ENCODE data around the gene MCC. TPM values are rescaled to one million over a fixed set of nuclear protein-coding genes. Genes with fewer than 3 reads are reported as not detected.

MCC gene
- total and polyA plus RNA-seq, 2 donors (not counting 1 experiment from before 2014, with no cell fraction given), result 3.2 to 41.3 TPM

- H3K4me1 ChIP-seq (ENCODE audit: control insufficient read depth, extremely low read depth, insufficient read depth, low read length), result no peaks in the 10 kb centered on the region
- no peak overlapping the region for H3K4me3 ChIP-seq (replicated peaks in 1 of 4; ENCODE audit: control extremely low read depth in 1 of 4, insufficient read depth in 1 of 4, low read depth in 3 of 4, low read length in 4 of 4)
- no peaks in the 10 kb centered on the region for H3K9me3 ChIP-seq (ENCODE audit: control insufficient read depth, insufficient read depth, low read depth, low read length)
- H3K36me3 ChIP-seq (ENCODE audit: control insufficient read depth, insufficient read depth, low read length), result no peaks in the 10 kb centered on the region
- no peak for TF ChIP-seq EZH2 (IDR thresholded peaks at IDR 0.05; ENCODE audit: low read length, missing control alignments)
- TF ChIP-seq, protein P1, sequence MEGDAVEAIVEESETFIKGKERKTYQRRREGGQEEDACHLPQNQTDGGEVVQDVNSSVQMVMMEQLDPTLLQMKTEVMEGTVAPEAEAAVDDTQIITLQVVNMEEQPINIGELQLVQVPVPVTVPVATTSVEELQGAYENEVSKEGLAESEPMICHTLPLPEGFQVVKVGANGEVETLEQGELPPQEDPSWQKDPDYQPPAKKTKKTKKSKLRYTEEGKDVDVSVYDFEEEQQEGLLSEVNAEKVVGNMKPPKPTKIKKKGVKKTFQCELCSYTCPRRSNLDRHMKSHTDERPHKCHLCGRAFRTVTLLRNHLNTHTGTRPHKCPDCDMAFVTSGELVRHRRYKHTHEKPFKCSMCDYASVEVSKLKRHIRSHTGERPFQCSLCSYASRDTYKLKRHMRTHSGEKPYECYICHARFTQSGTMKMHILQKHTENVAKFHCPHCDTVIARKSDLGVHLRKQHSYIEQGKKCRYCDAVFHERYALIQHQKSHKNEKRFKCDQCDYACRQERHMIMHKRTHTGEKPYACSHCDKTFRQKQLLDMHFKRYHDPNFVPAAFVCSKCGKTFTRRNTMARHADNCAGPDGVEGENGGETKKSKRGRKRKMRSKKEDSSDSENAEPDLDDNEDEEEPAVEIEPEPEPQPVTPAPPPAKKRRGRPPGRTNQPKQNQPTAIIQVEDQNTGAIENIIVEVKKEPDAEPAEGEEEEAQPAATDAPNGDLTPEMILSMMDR (conservative IDR thresholded peaks at IDR 0.05 in 1 of 2, IDR thresholded peaks at IDR 0.05 in 1 of 2; ENCODE audit: low read depth in 1 of 2, low read length in 2 of 2), result no peak
- DNase-seq (ENCODE audit: low read depth in 2 of 2), result no peak
- H3K79me2 ChIP-seq (ENCODE audit: control insufficient read depth, insufficient read depth, low read length), result no peaks in the 10 kb centered on the region
- no peaks in the 10 kb centered on the region for H3K27me3 ChIP-seq (ENCODE audit: control insufficient read depth, insufficient read depth, low read length)
- H4K20me1 ChIP-seq (ENCODE audit: control insufficient read depth, extremely low read depth, insufficient read depth, low read length), result no peaks in the 10 kb centered on the region
- H2AFZ ChIP-seq (ENCODE audit: low read length), result no peak overlapping the region
- H3K4me2 ChIP-seq (ENCODE audit: extremely low read depth, insufficient read depth, low read length), result no peak overlapping the region
- no peak overlapping the region for H3K9ac ChIP-seq (ENCODE audit: insufficient read depth, low read length)
- no peak overlapping the region for H3K27ac ChIP-seq (ENCODE audit: insufficient read depth, low read length)
Measured at GRCh38 chr5:113214606-113215323, 273.5 kb downstream of the MCC start.

- Histone ChIP-seq H3K4me2 (ENCODE audit: extremely low read depth, insufficient read depth, low read length) (no peak overlapping the region), H3K4me1 (ENCODE audit: control insufficient read depth, extremely low read depth, insufficient read depth, low read length) (no peaks in the 10 kb centered on the region), H4K20me1 (ENCODE audit: control insufficient read depth, extremely low read depth, insufficient read depth, low read length) (no peaks in the 10 kb centered on the region), H3K27me3 (ENCODE audit: control insufficient read depth, insufficient read depth, low read length) (no peaks in the 10 kb centered on the region), H3K9me3 (ENCODE audit: control insufficient read depth, insufficient read depth, low read depth, low read length) (no peaks in the 10 kb centered on the region), H3K36me3 (ENCODE audit: control insufficient read depth, insufficient read depth, low read length) (no peaks in the 10 kb centered on the region), H3K4me3 (replicated peaks in 1 of 4; ENCODE audit: control extremely low read depth in 1 of 4, insufficient read depth in 1 of 4, low read depth in 3 of 4, low read length in 4 of 4) (no peak overlapping the region), H3K79me2 (ENCODE audit: control insufficient read depth, insufficient read depth, low read length) (no peaks in the 10 kb centered on the region), H2AFZ (ENCODE audit: low read length) (no peak overlapping the region), H3K9ac (ENCODE audit: insufficient read depth, low read length) (no peak overlapping the region), H3K27ac (ENCODE audit: insufficient read depth, low read length) (no peak overlapping the region)
- TF ChIP-seq, protein P1 (conservative IDR thresholded peaks at IDR 0.05 in 1 of 2, IDR thresholded peaks at IDR 0.05 in 1 of 2; ENCODE audit: low read depth in 1 of 2, low read length in 2 of 2), result no peak
- TF ChIP-seq EZH2 (IDR thresholded peaks at IDR 0.05; ENCODE audit: low read length, missing control alignments), result no peak
- peak in 1 of 2 donors; percentile 61 for DNase-seq (ENCODE audit: low read depth in 2 of 2)
Measured at GRCh38 chr5:113213551-113214425, 274.5 kb downstream of the MCC start.

DNA sequence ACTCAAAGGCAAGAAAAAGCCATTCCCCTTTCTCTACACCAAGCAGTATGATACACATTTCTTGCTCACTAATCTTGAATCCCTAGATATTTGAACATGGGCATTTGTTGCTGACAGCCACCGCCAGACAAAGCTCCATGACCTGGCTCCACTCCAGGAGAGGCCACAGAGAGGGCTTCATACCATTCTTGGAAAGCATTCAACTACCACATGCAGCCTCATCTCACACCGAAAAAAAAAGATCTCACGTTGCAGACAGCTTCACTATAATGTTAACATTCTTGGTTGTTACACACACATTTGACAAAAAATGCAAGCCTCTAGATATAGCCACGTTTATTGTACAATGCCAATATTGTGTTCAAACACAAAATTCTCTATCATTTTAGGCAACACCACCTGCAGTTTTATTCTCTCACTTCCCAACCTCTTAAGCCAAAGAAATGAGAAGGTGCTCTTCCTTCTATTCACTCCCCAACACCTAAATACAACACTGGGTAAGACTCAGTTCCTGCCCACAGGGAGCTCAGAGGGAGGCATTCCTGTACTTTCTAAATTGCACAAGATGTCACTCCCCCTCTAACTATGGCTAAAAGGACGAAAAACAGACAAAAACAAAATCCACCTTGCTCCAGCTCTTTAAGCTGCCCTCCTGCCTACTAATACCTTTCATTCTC, 275.9 kb downstream of the MCC start:
- no peak overlapping the region for H3K4me2 ChIP-seq (ENCODE audit: extremely low read depth, insufficient read depth, low read length)
- H3K36me3 ChIP-seq (ENCODE audit: control insufficient read depth, insufficient read depth, low read length), result no peaks in the 10 kb centered on the region
- no peak overlapping the region for H3K9ac ChIP-seq (ENCODE audit: insufficient read depth, low read length)
- no peaks in the 10 kb centered on the region for H4K20me1 ChIP-seq (ENCODE audit: control insufficient read depth, extremely low read depth, insufficient read depth, low read length)
- H3K79me2 ChIP-seq (ENCODE audit: control insufficient read depth, insufficient read depth, low read length), result no peaks in the 10 kb centered on the region
- H3K4me3 ChIP-seq (replicated peaks in 1 of 4; ENCODE audit: control extremely low read depth in 1 of 4, insufficient read depth in 1 of 4, low read depth in 3 of 4, low read length in 4 of 4), result no peak overlapping the region
- no peak for TF ChIP-seq EZH2 (IDR thresholded peaks at IDR 0.05; ENCODE audit: low read length, missing control alignments)
- TF ChIP-seq, protein P1 (conservative IDR thresholded peaks at IDR 0.05 in 1 of 2, IDR thresholded peaks at IDR 0.05 in 1 of 2; ENCODE audit: low read depth in 1 of 2, low read length in 2 of 2), result no peak
- no peak overlapping the region for H3K27ac ChIP-seq (ENCODE audit: insufficient read depth, low read length)
- H3K9me3 ChIP-seq (ENCODE audit: control insufficient read depth, insufficient read depth, low read depth, low read length), result no peaks in the 10 kb centered on the region
- peak; percentile 70 to 74 for DNase-seq (ENCODE audit: low read depth in 2 of 2)
- no peaks in the 10 kb centered on the region for H3K4me1 ChIP-seq (ENCODE audit: control insufficient read depth, extremely low read depth, insufficient read depth, low read length)
- no peak overlapping the region for H2AFZ ChIP-seq (ENCODE audit: low read length)
- H3K27me3 ChIP-seq (ENCODE audit: control insufficient read depth, insufficient read depth, low read length), result no peaks in the 10 kb centered on the region
